ENCODE results near the gene TMEM132C. TPM values are rescaled to one million over a fixed set of nuclear protein-coding genes. Genes with fewer than 3 reads are reported as not detected.
A peak's percentile ranks its signal among the peaks of the same experiment; 100 is the strongest.

TMEM132C gene
- total and polyA plus RNA-seq, 8 donors: 0.50 to 36.6 (median 33.2) TPM

GRCh38 chr12:128455851-128456250 is 188.9 kb downstream of the TMEM132C start:
- peak in 1 of 4 donors; percentile 48 for DNase-seq
- TF ChIP-seq CTCF (IDR thresholded peaks at IDR 0.05): no peak
- no peaks in the 10 kb centered on the region for H3K36me3 ChIP-seq
- no peak for ATAC-seq
- no peak overlapping the region for H3K27ac ChIP-seq
- H3K9me3 ChIP-seq: no peaks in the 10 kb centered on the region
- intact Hi-C loops (cut with DNase I): no loop called here
- no peak overlapping the region for H3K4me3 ChIP-seq
- H3K4me1 ChIP-seq: no peaks in the 10 kb centered on the region
- H3K27me3 ChIP-seq: no peaks in the 10 kb centered on the region

DNA sequence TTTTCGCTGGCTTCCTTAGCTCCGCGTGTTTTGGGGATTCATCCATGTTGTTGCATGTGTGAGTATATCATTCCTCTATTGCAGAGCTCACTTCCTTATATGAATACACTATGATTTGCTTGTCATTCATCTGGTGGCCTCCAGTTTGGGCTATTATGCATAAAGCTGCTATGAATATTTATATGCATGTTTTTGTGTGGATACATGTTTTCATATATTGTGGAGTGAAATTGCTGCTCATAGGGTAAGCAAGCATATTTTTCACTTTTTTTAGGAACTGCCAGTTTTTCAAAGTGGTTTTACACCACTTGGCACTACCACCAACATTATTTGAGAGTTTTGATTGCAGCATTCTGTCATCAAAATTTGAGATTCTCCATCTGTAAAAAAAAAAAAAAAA is 190.0 kb downstream of the TMEM132C start:
- no peak overlapping the region for H3K27ac ChIP-seq
- intact Hi-C loops (cut with DNase I): no loop called here
- H3K4me3 ChIP-seq: no peak overlapping the region
- no peaks in the 10 kb centered on the region for H3K4me1 ChIP-seq
- H3K27me3 ChIP-seq: no peaks in the 10 kb centered on the region
- no peak for DNase-seq
- no peak for TF ChIP-seq CTCF (IDR thresholded peaks at IDR 0.05)
- ATAC-seq: no peak
- no peaks in the 10 kb centered on the region for H3K36me3 ChIP-seq
- H3K9me3 ChIP-seq: no peaks in the 10 kb centered on the region

GRCh38 chr12:128458301-128458974 is 191.5 kb downstream of the TMEM132C start:
- intact Hi-C loops (cut with DNase I): no loop called here
- Histone ChIP-seq H3K4me3 (no peak overlapping the region), H3K9me3 (no peaks in the 10 kb centered on the region), H3K27me3 (no peaks in the 10 kb centered on the region), H3K4me1 (no peaks in the 10 kb centered on the region), H3K27ac (no peak overlapping the region), H3K36me3 (no peaks in the 10 kb centered on the region)
- no peak for ATAC-seq
- no peak for DNase-seq
- no peak for TF ChIP-seq CTCF (IDR thresholded peaks at IDR 0.05)

GRCh38 chr12:128459067-128459466 is 192.1 kb downstream of the TMEM132C start:
- TF ChIP-seq CTCF (IDR thresholded peaks at IDR 0.05): no peak
- no peaks in the 10 kb centered on the region for H3K9me3 ChIP-seq
- no peaks in the 10 kb centered on the region for H3K4me1 ChIP-seq
- H3K27ac ChIP-seq: no peak overlapping the region
- intact Hi-C loops (cut with DNase I): no loop called here
- H3K27me3 ChIP-seq: no peaks in the 10 kb centered on the region
- DNase-seq: no peak
- no peaks in the 10 kb centered on the region for H3K36me3 ChIP-seq
- ATAC-seq: no peak
- no peak overlapping the region for H3K4me3 ChIP-seq

DNA sequence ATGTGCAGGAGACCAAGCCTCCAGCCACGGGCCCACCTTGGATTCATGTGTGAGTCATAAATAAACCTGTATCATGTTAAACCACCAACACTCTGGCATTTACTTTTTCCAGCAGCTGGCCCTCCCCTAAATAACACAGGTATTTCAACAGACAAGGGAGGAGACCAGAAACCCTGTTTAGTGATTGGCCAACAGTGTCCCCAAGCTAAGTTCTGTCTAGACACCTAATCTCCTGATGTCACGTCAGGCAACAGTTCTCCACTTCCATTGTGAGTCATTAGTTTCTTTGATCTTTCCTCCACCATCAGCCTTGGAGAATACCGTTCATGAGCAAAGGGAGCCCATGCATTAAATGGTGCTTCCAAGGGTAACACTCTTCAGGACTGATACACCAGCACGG is 196.9 kb downstream of the TMEM132C start:
- H3K4me1 ChIP-seq: no peaks in the 10 kb centered on the region
- intact Hi-C loops (cut with DNase I): no loop called here
- no peak overlapping the region for H3K4me3 ChIP-seq
- no peaks in the 10 kb centered on the region for H3K27me3 ChIP-seq
- DNase-seq (no peak), ATAC-seq (no peak)
- H3K9me3 ChIP-seq: peaks cover 0 to 2% of the 10 kb centered on the region in 2 donors
- no peak for TF ChIP-seq CTCF (IDR thresholded peaks at IDR 0.05)
- H3K27ac ChIP-seq: no peak overlapping the region
- no peaks in the 10 kb centered on the region for H3K36me3 ChIP-seq
